ENCODE measurements around the gene MYLK. TPM values are rescaled to one million over a fixed set of nuclear protein-coding genes. Genes with fewer than 3 reads are reported as not detected.

MYLK gene
- total and polyA plus RNA-seq, 10 of the 15 experiments (the other 5 are each of a cell fraction or from before 2014, with no cell fraction given): 0.04 to 1.6 (median 0.42) TPM; not detected in 1

DNA sequence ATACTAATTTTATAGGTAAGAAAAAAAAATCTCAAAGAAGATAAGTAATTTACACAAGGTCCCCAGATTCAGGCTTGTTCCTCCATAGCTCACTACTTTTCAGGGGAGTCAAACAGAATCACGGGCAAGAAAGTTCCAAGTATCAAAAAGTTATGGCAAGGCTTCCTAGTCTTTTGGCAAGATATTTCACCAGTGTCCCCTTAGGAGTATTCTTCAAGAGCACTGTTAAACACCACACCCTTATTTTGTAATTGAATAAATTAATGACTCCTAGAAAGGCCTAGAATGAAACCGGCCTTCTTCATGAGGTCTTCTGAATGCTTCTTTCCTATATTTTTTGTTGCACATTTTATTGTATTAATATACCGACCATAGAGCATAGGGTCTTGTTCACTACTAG, 109.7 kb downstream of the MYLK start:
- WGBS (ENCODE audit: insufficient coverage, insufficient replicate concordance, low lambda C conversion rate, missing lambda C conversion rate): 56% methylated on average over 3 of the region's 3 CpGs
- no peaks in the 10 kb centered on the region for H4K20me1 ChIP-seq (ENCODE audit: control insufficient read depth, insufficient read depth)
- intact Hi-C loops (cut with micrococcal nuclease; ENCODE audit: unreplicated experiment) (no loop called here), in situ Hi-C loops (cut with MboI) (no loop called here)
- no peak overlapping the region for H3K9ac ChIP-seq (ENCODE audit: control insufficient read depth, insufficient read depth, low read length)
- no peak overlapping the region for H3K4me3 ChIP-seq
- H3K9me3 ChIP-seq (replicated peaks; ENCODE audit: control insufficient read depth, insufficient read depth, low read length): no peaks in the 10 kb centered on the region
- H3K36me3 ChIP-seq (ENCODE audit: control insufficient read depth in 2 of 2, insufficient read depth in 2 of 2, low read length in 1 of 2): no peaks in the 10 kb centered on the region
- DNase-seq (ENCODE audit: low read depth, low spot score) (no peak), FAIRE-seq (no peak), ATAC-seq (no peak)
- no peaks in the 10 kb centered on the region for H3K79me2 ChIP-seq (ENCODE audit: control insufficient read depth, insufficient read depth, low read length)
- POLR2A ChIA-PET: interaction anchor here (0.6 kb wide), 1 partner anchor 70 kb away, joined by 5 read pairs; no protein-coding TSS in a partner anchor
- H3K27me3 ChIP-seq (replicated peaks in 1 of 2; ENCODE audit: control insufficient read depth in 2 of 2, insufficient read depth in 2 of 2, low read length in 1 of 2): no peaks in the 10 kb centered on the region; a peak in 3 of 4 replicates
- no peak overlapping the region for H2AFZ ChIP-seq (ENCODE audit: control insufficient read depth, low read depth, low read length)
- RAD21 ChIA-PET (ENCODE audit: unreplicated experiment): no interaction called here
- CTCF ChIA-PET: no interaction called here
- no peak overlapping the region for H3K4me2 ChIP-seq (ENCODE audit: control insufficient read depth, insufficient read depth)
- H3K4me1 ChIP-seq (ENCODE audit: control insufficient read depth, insufficient read depth, low read length): no peaks in the 10 kb centered on the region
- SMC1A ChIA-PET (ENCODE audit: uncharacterized antibody, unreplicated experiment): interaction anchor here (0.5 kb wide), 1 partner anchor 9 kb away, joined by 3 read pairs; no protein-coding TSS in a partner anchor
- no peak overlapping the region for H3K27ac ChIP-seq (ENCODE audit: control insufficient read depth, insufficient read depth)
- no TSS peak for BruUV-seq (replicated peaks)
- TF ChIP-seq, protein P1, sequence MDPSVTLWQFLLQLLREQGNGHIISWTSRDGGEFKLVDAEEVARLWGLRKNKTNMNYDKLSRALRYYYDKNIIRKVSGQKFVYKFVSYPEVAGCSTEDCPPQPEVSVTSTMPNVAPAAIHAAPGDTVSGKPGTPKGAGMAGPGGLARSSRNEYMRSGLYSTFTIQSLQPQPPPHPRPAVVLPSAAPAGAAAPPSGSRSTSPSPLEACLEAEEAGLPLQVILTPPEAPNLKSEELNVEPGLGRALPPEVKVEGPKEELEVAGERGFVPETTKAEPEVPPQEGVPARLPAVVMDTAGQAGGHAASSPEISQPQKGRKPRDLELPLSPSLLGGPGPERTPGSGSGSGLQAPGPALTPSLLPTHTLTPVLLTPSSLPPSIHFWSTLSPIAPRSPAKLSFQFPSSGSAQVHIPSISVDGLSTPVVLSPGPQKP (IDR thresholded peaks at IDR 0.05; ENCODE audit: low read depth, low read length): no peak
- no peak for TF ChIP-seq POLR2AphosphoS5 (IDR thresholded peaks at IDR 0.05; ENCODE audit: low read length)
- TF ChIP-seq FOXM1 (IDR thresholded peaks at IDR 0.05; ENCODE audit: low read depth, low read length): no peak
- no peak for TF ChIP-seq STAT1 (conservative IDR thresholded peaks at IDR 0.05)
- TF ChIP-seq NFYA (IDR thresholded peaks at IDR 0.05; ENCODE audit: borderline replicate concordance, low read depth, low read length): no peak
- TF ChIP-seq, protein P2, sequence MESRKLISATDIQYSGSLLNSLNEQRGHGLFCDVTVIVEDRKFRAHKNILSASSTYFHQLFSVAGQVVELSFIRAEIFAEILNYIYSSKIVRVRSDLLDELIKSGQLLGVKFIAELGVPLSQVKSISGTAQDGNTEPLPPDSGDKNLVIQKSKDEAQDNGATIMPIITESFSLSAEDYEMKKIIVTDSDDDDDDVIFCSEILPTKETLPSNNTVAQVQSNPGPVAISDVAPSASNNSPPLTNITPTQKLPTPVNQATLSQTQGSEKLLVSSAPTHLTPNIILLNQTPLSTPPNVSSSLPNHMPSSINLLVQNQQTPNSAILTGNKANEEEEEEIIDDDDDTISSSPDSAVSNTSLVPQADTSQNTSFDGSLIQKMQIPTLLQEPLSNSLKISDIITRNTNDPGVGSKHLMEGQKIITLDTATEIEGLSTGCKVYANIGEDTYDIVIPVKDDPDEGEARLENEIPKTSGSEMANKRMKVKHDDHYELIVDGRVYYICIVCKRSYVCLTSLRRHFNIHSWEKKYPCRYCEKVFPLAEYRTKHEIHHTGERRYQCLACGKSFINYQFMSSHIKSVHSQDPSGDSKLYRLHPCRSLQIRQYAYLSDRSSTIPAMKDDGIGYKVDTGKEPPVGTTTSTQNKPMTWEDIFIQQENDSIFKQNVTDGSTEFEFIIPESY (IDR thresholded peaks at IDR 0.05): no peak
- no peak for TF ChIP-seq ZNF622 (IDR thresholded peaks at IDR 0.05)
- no peak for TF ChIP-seq GABPA (IDR thresholded peaks at IDR 0.05; ENCODE audit: low read depth)
- TF ChIP-seq KDM1A (IDR thresholded peaks at IDR 0.05; ENCODE audit: borderline replicate concordance): no peak
- TF ChIP-seq NR2C1 (IDR thresholded peaks at IDR 0.05): no peak
- no peak for TF ChIP-seq EP300 (IDR thresholded peaks at IDR 0.05; ENCODE audit: borderline replicate concordance in 1 of 2, control insufficient read depth in 1 of 2, low read depth in 2 of 2, low read length in 2 of 2)
- TF ChIP-seq, protein P3, sequence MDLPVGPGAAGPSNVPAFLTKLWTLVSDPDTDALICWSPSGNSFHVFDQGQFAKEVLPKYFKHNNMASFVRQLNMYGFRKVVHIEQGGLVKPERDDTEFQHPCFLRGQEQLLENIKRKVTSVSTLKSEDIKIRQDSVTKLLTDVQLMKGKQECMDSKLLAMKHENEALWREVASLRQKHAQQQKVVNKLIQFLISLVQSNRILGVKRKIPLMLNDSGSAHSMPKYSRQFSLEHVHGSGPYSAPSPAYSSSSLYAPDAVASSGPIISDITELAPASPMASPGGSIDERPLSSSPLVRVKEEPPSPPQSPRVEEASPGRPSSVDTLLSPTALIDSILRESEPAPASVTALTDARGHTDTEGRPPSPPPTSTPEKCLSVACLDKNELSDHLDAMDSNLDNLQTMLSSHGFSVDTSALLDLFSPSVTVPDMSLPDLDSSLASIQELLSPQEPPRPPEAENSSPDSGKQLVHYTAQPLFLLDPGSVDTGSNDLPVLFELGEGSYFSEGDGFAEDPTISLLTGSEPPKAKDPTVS (IDR thresholded peaks at IDR 0.05; ENCODE audit: low read depth, low read length): no peak
- TF ChIP-seq PAX5 (IDR thresholded peaks at IDR 0.05; ENCODE audit: borderline replicate concordance, low read depth, low read length): no peak
- TF ChIP-seq, protein P4, sequence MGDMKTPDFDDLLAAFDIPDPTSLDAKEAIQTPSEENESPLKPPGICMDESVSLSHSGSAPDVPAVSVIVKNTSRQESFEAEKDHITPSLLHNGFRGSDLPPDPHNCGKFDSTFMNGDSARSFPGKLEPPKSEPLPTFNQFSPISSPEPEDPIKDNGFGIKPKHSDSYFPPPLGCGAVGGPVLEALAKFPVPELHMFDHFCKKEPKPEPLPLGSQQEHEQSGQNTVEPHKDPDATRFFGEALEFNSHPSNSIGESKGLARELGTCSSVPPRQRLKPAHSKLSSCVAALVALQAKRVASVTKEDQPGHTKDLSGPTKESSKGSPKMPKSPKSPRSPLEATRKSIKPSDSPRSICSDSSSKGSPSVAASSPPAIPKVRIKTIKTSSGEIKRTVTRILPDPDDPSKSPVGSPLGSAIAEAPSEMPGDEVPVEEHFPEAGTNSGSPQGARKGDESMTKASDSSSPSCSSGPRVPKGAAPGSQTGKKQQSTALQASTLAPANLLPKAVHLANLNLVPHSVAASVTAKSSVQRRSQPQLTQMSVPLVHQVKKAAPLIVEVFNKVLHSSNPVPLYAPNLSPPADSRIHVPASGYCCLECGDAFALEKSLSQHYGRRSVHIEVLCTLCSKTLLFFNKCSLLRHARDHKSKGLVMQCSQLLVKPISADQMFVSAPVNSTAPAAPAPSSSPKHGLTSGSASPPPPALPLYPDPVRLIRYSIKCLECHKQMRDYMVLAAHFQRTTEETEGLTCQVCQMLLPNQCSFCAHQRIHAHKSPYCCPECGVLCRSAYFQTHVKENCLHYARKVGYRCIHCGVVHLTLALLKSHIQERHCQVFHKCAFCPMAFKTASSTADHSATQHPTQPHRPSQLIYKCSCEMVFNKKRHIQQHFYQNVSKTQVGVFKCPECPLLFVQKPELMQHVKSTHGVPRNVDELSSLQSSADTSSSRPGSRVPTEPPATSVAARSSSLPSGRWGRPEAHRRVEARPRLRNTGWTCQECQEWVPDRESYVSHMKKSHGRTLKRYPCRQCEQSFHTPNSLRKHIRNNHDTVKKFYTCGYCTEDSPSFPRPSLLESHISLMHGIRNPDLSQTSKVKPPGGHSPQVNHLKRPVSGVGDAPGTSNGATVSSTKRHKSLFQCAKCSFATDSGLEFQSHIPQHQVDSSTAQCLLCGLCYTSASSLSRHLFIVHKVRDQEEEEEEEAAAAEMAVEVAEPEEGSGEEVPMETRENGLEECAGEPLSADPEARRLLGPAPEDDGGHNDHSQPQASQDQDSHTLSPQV (IDR thresholded peaks at IDR 0.05): no peak
- no peak for TF ChIP-seq NRF1 (conservative IDR thresholded peaks at IDR 0.05; ENCODE audit: low read depth, low read length)
